Endodermal cell (in vitro differentiated cells): ENCODE data around the gene LYL1. TPM values are rescaled to one million over a fixed set of nuclear protein-coding genes. Genes with fewer than 3 reads are reported as not detected.
A peak's percentile ranks its signal among the peaks of the same experiment; 100 is the strongest.

Source experiments
- DNase-seq: peaks from one replicate; pipeline ENCODE4 v3.0.0-alpha.2; 2017
- H3K27ac ChIP-seq: 2 replicates; pipeline ENCODE4 v1.5.1; 2013; ENCODE audit warnings: mild to moderate bottlenecking, low read depth, low read length, moderate library complexity
- H3K27me3 ChIP-seq: 2 replicates; pipeline ENCODE4 v1.6.1; 2013; ENCODE audit warnings: mild to moderate bottlenecking, low read length, moderate library complexity; ENCODE audit not compliant: insufficient read depth, control insufficient read depth, poor library complexity, severe bottlenecking
- H3K36me3 ChIP-seq: 2 replicates; pipeline ENCODE4 v1.7.0; 2013; ENCODE audit warnings: mild to moderate bottlenecking, low read length, moderate library complexity; ENCODE audit not compliant: control insufficient read depth, insufficient read depth
- H3K4me1 ChIP-seq: one replicate; pipeline ENCODE4 v1.7.0; 2013; ENCODE audit warnings: low read length; ENCODE audit not compliant: control insufficient read depth, insufficient read depth
- H3K4me3 ChIP-seq: 2 replicates; pipeline ENCODE4 v1.5.1; 2013; ENCODE audit warnings: mild to moderate bottlenecking, low read length, moderate library complexity
- H3K9ac ChIP-seq: 2 replicates; pipeline ENCODE4 v1.6.1; 2013; ENCODE audit warnings: mild to moderate bottlenecking, low read length, moderate library complexity; ENCODE audit not compliant: poor library complexity, severe bottlenecking; ENCODE audit errors: extremely low read depth
- H3K9me3 ChIP-seq: 2 replicates; pipeline ENCODE4 v1.6.1; 2013; ENCODE audit warnings: mild to moderate bottlenecking, low read length, moderate library complexity; ENCODE audit not compliant: control insufficient read depth
- H3K27ac Mint-ChIP-seq: 2 replicates; pipeline ENCODE4 v1.8.0; 2020; ENCODE audit warnings: mixed read lengths
- H3K27me3 Mint-ChIP-seq: 2 replicates; pipeline ENCODE4 v1.8.0; 2021; ENCODE audit warnings: mild to moderate bottlenecking, mixed read lengths; ENCODE audit not compliant: insufficient read depth
- H3K36me3 Mint-ChIP-seq: 2 replicates; pipeline ENCODE4 v1.8.0; 2020; ENCODE audit warnings: low read depth, mixed read lengths
- H3K4me1 Mint-ChIP-seq: 2 replicates; pipeline ENCODE4 v1.8.0; 2020; ENCODE audit warnings: mixed read lengths
- H3K4me3 Mint-ChIP-seq: 2 replicates; pipeline ENCODE4 v1.8.0; 2020; ENCODE audit warnings: mild to moderate bottlenecking, moderate library complexity, mixed read lengths
- H3K9me3 Mint-ChIP-seq: 2 replicates; pipeline ENCODE4 v1.8.0; 2020; ENCODE audit warnings: mild to moderate bottlenecking, mixed read lengths
- WGBS, 2 experiments: methylation state at CpG; one replicate each; pipeline versions ENCODE4 v1.1.5 to v1.1.7; 2013; ENCODE audit warnings: missing lambda C conversion rate in 2 of 2, mixed read lengths in 1 of 2; ENCODE audit not compliant: insufficient coverage in 1 of 2, insufficient read length in 1 of 2; 5-methylcytosine and 5-hydroxymethylcytosine counted together
- total RNA-seq, 2 donors: library from RNA; stranded (reverse); fragmentation: NEBNext Ultra II Directional in 1 of 2; extraction: Animal tissue kit (Norgen Biotek cat#: 25700) in 1 of 2; gene quantifications; 2 replicates in 1 of 2; 3 replicates in 1 of 2; pipeline ENCODE4 v1.2.1, GENCODE V29; 2021
- TF ChIP-seq, protein P1 (sequence below): fragments of 200-600 bp; sonication (generic); conservative IDR thresholded peaks from 2 replicates; pipeline ENCODE4 v1.5.0; 2021; ENCODE audit warnings: antibody characterized with exemption, mild to moderate bottlenecking

The LYL1 gene
- total RNA-seq, 2 donors from 2014 or later = 1.9 to 2.0 TPM

DNA sequence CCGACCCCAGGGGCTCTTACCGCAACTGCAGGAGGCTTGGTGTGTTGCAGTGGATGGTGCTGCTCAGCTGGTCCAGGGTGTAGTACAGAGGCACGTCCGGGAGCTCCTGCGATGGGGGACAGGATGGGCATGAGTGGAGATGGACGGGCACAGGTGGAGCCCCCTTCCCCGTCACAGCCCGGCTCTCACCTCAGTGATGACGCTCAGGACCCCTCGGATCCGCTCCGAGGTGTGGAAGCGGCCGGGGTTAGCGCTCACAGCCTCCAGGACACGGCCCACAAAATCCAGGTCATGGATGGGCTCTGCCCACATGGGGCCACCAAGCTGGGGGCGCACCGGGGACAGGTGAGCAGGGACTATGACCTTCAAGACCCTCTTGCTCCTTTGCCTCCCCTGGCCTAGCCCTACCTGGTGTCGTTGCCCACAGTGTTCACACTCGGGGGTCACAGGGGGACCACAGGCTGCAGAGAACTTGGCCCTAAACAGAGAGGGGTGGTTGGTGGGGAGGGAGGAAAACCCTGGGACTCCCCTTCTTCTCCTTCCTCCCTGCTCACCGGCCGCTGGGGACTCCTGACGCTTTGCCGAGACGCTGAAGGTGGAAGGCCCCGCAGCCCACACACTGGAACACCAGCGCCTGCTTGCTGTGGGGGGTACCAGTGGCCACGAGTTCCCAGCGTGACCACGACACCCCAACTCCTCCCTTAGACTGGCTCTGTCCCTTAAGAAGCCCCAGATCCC, 6.9 kb upstream of the LYL1 start:
- H3K27me3 Mint-ChIP-seq = no peaks in the 10 kb centered on the region
- no peaks in the 10 kb centered on the region for H3K9me3 ChIP-seq
- no peaks in the 10 kb centered on the region for H3K4me1 ChIP-seq
- peaks cover 29% of the 10 kb centered on the region for H3K36me3 Mint-ChIP-seq
- TF ChIP-seq, protein P1, sequence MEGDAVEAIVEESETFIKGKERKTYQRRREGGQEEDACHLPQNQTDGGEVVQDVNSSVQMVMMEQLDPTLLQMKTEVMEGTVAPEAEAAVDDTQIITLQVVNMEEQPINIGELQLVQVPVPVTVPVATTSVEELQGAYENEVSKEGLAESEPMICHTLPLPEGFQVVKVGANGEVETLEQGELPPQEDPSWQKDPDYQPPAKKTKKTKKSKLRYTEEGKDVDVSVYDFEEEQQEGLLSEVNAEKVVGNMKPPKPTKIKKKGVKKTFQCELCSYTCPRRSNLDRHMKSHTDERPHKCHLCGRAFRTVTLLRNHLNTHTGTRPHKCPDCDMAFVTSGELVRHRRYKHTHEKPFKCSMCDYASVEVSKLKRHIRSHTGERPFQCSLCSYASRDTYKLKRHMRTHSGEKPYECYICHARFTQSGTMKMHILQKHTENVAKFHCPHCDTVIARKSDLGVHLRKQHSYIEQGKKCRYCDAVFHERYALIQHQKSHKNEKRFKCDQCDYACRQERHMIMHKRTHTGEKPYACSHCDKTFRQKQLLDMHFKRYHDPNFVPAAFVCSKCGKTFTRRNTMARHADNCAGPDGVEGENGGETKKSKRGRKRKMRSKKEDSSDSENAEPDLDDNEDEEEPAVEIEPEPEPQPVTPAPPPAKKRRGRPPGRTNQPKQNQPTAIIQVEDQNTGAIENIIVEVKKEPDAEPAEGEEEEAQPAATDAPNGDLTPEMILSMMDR = no peak
- 91 to 98% methylated on average over 15 to 29 of the region's 30 CpGs for WGBS, 2 experiments
- H3K36me3 ChIP-seq = peaks cover 22% of the 10 kb centered on the region
- no peak overlapping the region for H3K4me3 ChIP-seq
- H3K27ac ChIP-seq = no peak overlapping the region
- no peak for DNase-seq
- H3K4me3 Mint-ChIP-seq = no peak overlapping the region
- no peak overlapping the region for H3K27ac Mint-ChIP-seq
- H3K9ac ChIP-seq = no peak overlapping the region
- H3K27me3 ChIP-seq = no peaks in the 10 kb centered on the region
- no peaks in the 10 kb centered on the region for H3K9me3 Mint-ChIP-seq
- H3K4me1 Mint-ChIP-seq = no peaks in the 10 kb centered on the region

DNA sequence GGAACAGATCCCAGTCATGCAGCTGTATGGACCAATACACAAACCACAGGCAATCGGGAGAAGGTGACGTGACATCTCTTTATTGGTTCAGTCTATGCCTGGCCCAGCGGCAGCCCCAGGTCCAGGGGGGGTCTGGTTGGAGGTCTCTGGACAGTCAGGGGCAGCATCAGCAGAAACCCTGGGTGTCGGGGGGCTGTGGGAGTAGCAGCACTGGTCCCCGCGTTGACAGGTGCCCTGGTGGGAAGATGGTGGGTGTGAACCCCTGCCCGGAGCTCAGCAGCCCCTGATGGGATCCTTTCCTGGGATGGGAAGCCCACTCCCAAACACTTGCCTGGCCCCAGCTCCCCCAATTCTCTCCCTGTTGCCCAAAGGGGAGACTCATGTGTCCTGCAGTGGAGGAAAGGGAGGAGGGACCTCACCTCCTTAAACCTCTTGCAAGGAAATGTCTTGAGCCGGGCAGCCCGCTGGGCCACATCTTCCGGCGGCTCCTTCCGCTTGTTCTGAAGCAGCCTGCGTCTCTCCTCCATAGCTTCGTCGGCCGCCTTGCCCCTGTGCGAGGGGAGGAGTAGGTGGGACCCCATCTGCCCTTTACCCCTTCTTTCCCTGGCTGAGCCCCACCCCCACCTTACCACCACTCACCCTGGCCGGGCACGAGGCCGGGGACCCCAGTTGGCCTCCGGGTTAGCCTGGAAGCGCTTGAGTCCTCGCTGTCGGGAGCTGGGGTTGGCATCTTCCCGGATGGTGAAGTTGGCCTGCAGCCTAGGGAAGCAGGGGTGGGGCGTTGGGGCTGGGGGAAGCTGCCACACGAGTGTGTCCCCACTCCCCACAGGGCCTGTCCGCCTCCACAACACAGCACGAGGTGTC, 2.4 kb upstream of the LYL1 start:
- Mint-ChIP-seq H3K4me3 (no peak overlapping the region), H3K27me3 (peaks cover 20% of the 10 kb centered on the region), H3K4me1 (peaks cover 7% of the 10 kb centered on the region), H3K9me3 (no peaks in the 10 kb centered on the region), H3K27ac (no peak overlapping the region), H3K36me3 (peaks cover 16% of the 10 kb centered on the region)
- H3K9me3 ChIP-seq = no peaks in the 10 kb centered on the region
- H3K4me1 ChIP-seq = no peaks in the 10 kb centered on the region
- TF ChIP-seq, protein P1 = no peak
- 94 to 96% methylated on average over 12 to 29 of the region's 29 CpGs for WGBS, 2 experiments
- DNase-seq = no peak
- H3K27me3 ChIP-seq = peaks cover 22% of the 10 kb centered on the region
- H3K36me3 ChIP-seq = peaks cover 3% of the 10 kb centered on the region
- H3K4me3 ChIP-seq = no peak overlapping the region
- H3K27ac ChIP-seq = no peak overlapping the region
- H3K9ac ChIP-seq = no peak overlapping the region

DNA sequence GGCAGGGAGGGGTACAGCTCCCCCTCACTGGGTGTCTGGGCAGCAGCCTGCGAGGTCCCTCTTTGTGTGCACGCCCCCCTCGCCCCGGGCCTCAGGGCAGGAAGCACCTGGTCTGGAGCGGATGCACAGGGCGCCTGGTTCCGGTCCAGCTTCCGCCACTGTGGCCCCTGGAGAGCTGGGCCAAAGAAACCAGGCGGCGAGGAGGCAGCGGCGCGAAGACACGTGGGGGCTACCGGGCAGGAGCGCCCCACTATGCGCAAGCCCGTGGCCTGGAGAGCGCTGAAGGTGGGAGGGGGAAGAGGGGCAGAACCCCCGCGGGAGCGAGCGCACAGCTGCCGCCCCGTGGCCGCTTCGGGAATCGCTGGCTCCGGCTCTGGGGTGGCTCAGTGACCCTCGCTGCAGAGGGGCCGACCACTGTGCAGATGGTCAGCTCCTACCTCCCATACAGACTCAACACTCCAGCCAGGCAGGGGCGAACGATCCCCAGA, 1.7 kb upstream of the LYL1 start:
- peaks cover 3% of the 10 kb centered on the region for H3K36me3 ChIP-seq
- peaks cover 7% of the 10 kb centered on the region for H3K4me1 Mint-ChIP-seq
- no peaks in the 10 kb centered on the region for H3K4me1 ChIP-seq
- TF ChIP-seq, protein P1 = peak; percentile 84
- H3K36me3 Mint-ChIP-seq = peaks cover 16% of the 10 kb centered on the region
- no peaks in the 10 kb centered on the region for H3K9me3 ChIP-seq
- H3K27me3 ChIP-seq = peaks cover 28% of the 10 kb centered on the region
- H3K4me3 Mint-ChIP-seq = no peak overlapping the region
- H3K9me3 Mint-ChIP-seq = no peaks in the 10 kb centered on the region
- H3K27ac Mint-ChIP-seq = no peak overlapping the region
- H3K27ac ChIP-seq = no peak overlapping the region
- H3K27me3 Mint-ChIP-seq = peaks cover 27% of the 10 kb centered on the region
- peak; percentile 87 for DNase-seq
- H3K4me3 ChIP-seq = no peak overlapping the region
- WGBS, 2 experiments = 63 to 81% methylated on average over 11 to 33 of the region's 33 CpGs
- H3K9ac ChIP-seq = no peak overlapping the region
